HepG2 (cell line): ENCODE measurements around the gene CD7. TPM values are rescaled to one million over a fixed set of nuclear protein-coding genes. Genes with fewer than 3 reads are reported as not detected.

Experiments
- BRD4 ChIP-seq: sonication (generic); formaldehyde crosslinking; IDR thresholded peaks from 2 replicates; pipeline ENCODE4 v1.4.0; 2020; ENCODE audit warnings: missing genetic modification reagents
- ELK4 ChIP-seq: sonication (generic); formaldehyde crosslinking; IDR thresholded peaks from 2 replicates; pipeline ENCODE4 v1.9.0; 2021; ENCODE audit warnings: missing genetic modification reagents, borderline replicate concordance
- HOXD1 ChIP-seq: sonication (generic); formaldehyde crosslinking; IDR thresholded peaks from 2 replicates; pipeline ENCODE4 v1.5.0; 2020; ENCODE audit warnings: missing genetic modification reagents
- JUND ChIP-seq: sonication (generic); formaldehyde crosslinking; IDR thresholded peaks from 2 replicates; pipeline ENCODE4 v1.8.0; 2022; ENCODE audit warnings: mild to moderate bottlenecking, missing genetic modification reagents
- MIER3 ChIP-seq: IDR thresholded peaks from 2 replicates; pipeline ENCODE4 v1.6.1; 2016; ENCODE audit warnings: missing compliant biosample characterization, borderline replicate concordance
- MTF2 ChIP-seq: sonication (generic); formaldehyde crosslinking; IDR thresholded peaks from 2 replicates; pipeline ENCODE4 v1.5.0; 2020; ENCODE audit warnings: missing genetic modification reagents, borderline replicate concordance
- NBN ChIP-seq: fragments of 450-650 bp; conservative IDR thresholded peaks from 2 replicates; pipeline ENCODE4 v1.6.1; 2017
- PAXIP1 ChIP-seq: sonication (generic); formaldehyde crosslinking; conservative IDR thresholded peaks from 2 replicates; pipeline ENCODE4 v1.4.0; 2020; ENCODE audit warnings: mild to moderate bottlenecking, missing genetic modification reagents, moderate library complexity
- RARG ChIP-seq: sonication (generic); formaldehyde crosslinking; IDR thresholded peaks from 2 replicates; pipeline ENCODE4 v1.4.0; 2020; ENCODE audit warnings: low read depth, mild to moderate bottlenecking, missing genetic modification reagents
- RBFOX2 ChIP-seq: fragments of 200-400 bp; formaldehyde crosslinking; IDR thresholded peaks from 2 replicates; pipeline ENCODE4 v1.6.1; 2017; ENCODE audit warnings: low read depth, mild to moderate bottlenecking, low read length
- THAP8 ChIP-seq: sonication (generic); formaldehyde crosslinking; IDR thresholded peaks from 2 replicates; pipeline ENCODE4 v1.5.1; 2020; ENCODE audit warnings: missing genetic modification reagents, mild to moderate bottlenecking, borderline replicate concordance
- TRIM24 ChIP-seq: sonication (generic); formaldehyde crosslinking; IDR thresholded peaks from 2 replicates; pipeline ENCODE4 v1.8.0; 2022; ENCODE audit warnings: mild to moderate bottlenecking, missing genetic modification reagents
- ZFP36L1 ChIP-seq: sonication (generic); formaldehyde crosslinking; IDR thresholded peaks from 2 replicates; pipeline ENCODE4 v1.8.0; 2022; ENCODE audit warnings: mild to moderate bottlenecking, missing genetic modification reagents, moderate library complexity
- ZNF282 ChIP-seq: fragments of 450-650 bp; IDR thresholded peaks from 2 replicates; pipeline ENCODE4 v1.6.1; 2018; ENCODE audit not compliant: partially characterized antibody
- ZNF33B ChIP-seq: sonication (generic); formaldehyde crosslinking; IDR thresholded peaks from 2 replicates; pipeline ENCODE4 v1.5.1; 2020; ENCODE audit warnings: mild to moderate bottlenecking, missing genetic modification reagents
- ZNF431 ChIP-seq: sonication (generic); formaldehyde crosslinking; IDR thresholded peaks from 2 replicates; pipeline ENCODE4 v1.9.0; 2022; ENCODE audit warnings: missing genetic modification reagents, low read depth, mild to moderate bottlenecking, borderline replicate concordance
- ZNF589 ChIP-seq: sonication (generic); formaldehyde crosslinking; conservative IDR thresholded peaks from 2 replicates; pipeline ENCODE4 v1.8.0; 2022; ENCODE audit warnings: mild to moderate bottlenecking, moderate library complexity, missing genetic modification reagents
- ZNF800 ChIP-seq: sonication (generic); formaldehyde crosslinking; IDR thresholded peaks from 2 replicates; pipeline ENCODE4 v1.4.0; 2020; ENCODE audit warnings: missing genetic modification reagents
- polyA plus RNA-seq, 8 experiments: library from polyadenylated mRNA; depleted of rRNA in 3 of 8; stranded (reverse) in 7 of 8; unstranded in 1 of 8; fragments of >200 nt; fragmentation: Illumina TruSeq in 4 of 8; extraction: Trizol in 4 of 8; gene quantifications; 2 replicates each; pipeline versions ENCODE4 v1.2.1 to v1.2.3, GENCODE V29; 2011 to 2016; ENCODE audit warnings: low read depth in 4 of 8, missing spikeins in 1 of 8, mixed read lengths in 1 of 8; ENCODE audit not compliant: insufficient read depth in 1 of 8
- total RNA-seq, 5 experiments: library from RNA; depleted of rRNA; stranded (reverse); fragments of >200 nt; fragmentation: Illumina TruSeq; extraction: Trizol; gene quantifications; 2 replicates each; pipeline ENCODE4 v1.2.3, GENCODE V29; 2016; ENCODE audit warnings: low read depth in 1 of 5
- TF ChIP-seq, protein P1 (sequence below): sonication (generic); formaldehyde crosslinking; IDR thresholded peaks from 2 replicates; pipeline ENCODE4 v1.5.0; 2020; ENCODE audit warnings: missing genetic modification reagents, mild to moderate bottlenecking, borderline replicate concordance
- TF ChIP-seq, protein P2 (sequence below): sonication (generic); formaldehyde crosslinking; IDR thresholded peaks from 2 replicates; pipeline ENCODE4 v1.5.0; 2020; ENCODE audit warnings: mild to moderate bottlenecking, low read depth, missing genetic modification reagents, borderline replicate concordance

Gene CD7
- total and polyA plus RNA-seq, 2 of the 13 experiments (the other 11 are each of a cell fraction or from before 2014, with no cell fraction given) = 67.6 to 76.4 TPM

DNA sequence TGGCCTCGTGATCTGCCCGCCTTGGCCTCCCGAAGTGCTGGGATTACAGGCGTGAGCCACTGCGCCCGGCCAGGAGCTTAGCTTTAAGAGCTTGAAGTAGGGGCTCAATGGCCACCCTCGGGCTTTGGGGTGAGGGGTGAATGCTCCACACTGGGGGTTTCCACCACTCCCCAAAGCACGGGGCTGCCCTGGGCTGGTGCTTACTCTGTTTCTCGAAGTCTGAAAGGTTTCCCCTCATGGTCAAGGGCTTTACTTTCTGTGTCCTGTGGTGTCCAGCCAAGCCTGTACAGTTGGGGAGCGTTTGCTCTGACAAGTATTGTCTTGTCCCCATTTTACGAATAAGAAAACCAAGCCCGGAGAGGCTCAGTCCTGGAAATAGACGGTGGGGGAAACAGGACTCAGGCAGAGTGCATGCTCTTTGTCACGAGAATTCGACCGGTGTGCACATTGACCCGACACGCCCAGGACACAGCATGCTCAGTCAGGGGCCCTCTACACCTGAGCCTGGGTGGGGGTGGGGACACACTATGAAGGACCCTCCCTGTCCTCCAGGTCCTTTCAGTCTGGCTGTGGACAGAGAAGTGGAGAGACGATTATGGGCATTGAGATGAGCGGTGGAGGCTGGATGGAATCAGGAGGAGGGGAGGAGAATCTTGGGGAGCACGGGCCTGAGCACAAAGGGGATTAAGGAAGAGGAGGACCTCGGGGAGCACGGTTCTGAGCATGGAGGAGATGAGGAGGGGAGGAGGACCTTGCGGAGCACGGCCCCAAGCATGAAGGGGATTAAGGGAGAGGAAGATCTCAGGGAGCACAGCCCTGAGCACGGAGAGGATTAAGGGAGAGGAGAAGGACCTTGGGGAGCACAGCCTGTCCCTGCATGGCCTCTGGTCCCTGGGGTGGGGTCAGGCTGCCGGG, 7.5 kb downstream of the CD7 start (continued):
- TF ChIP-seq HOXD1 (CRISPR knock-in tag) = no peak
- TF ChIP-seq MIER3 (CRISPR knock-in tag) = no peak
- TF ChIP-seq, protein P1, sequence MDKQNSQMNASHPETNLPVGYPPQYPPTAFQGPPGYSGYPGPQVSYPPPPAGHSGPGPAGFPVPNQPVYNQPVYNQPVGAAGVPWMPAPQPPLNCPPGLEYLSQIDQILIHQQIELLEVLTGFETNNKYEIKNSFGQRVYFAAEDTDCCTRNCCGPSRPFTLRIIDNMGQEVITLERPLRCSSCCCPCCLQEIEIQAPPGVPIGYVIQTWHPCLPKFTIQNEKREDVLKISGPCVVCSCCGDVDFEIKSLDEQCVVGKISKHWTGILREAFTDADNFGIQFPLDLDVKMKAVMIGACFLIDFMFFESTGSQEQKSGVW (CRISPR knock-in tag) = no peak
- no peak; the same call in 1 of the 2 replicates for TF ChIP-seq BRD4 (CRISPR knock-in tag)
- no peak for TF ChIP-seq ZFP36L1 (CRISPR knock-in tag)
- peak; percentile 22; the same call in 1 of the 2 replicates for TF ChIP-seq JUND
- TF ChIP-seq NBN = no peak
- peak; percentile 77; the same call in 1 of the 2 replicates for TF ChIP-seq ZNF589 (CRISPR knock-in tag)
- TF ChIP-seq, protein P2, sequence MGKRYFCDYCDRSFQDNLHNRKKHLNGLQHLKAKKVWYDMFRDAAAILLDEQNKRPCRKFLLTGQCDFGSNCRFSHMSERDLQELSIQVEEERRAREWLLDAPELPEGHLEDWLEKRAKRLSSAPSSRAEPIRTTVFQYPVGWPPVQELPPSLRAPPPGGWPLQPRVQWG = no peak
- TF ChIP-seq RARG (CRISPR knock-in tag) = no peak
- no peak for TF ChIP-seq THAP8 (CRISPR knock-in tag)
- no peak for TF ChIP-seq TRIM24 (CRISPR knock-in tag)
- TF ChIP-seq ELK4 (CRISPR knock-in tag) = no peak
- no peak for TF ChIP-seq MTF2 (CRISPR knock-in tag)
- TF ChIP-seq ZNF431 (CRISPR knock-in tag) = 0 out of 2 replicates have a peak, but pooled peaks have one; percentile 64
- TF ChIP-seq ZNF33B (CRISPR knock-in tag) = no peak
- TF ChIP-seq PAXIP1 = peak; percentile 94
- TF ChIP-seq RBFOX2 = no peak
- no peak for TF ChIP-seq ZNF282
- no peak for TF ChIP-seq ZNF800 (CRISPR knock-in tag)
